Thyroid gland (tissue), 4 donors: ENCODE results near the gene ANKRD2.

Experiments
- CTCF ChIP-seq, 6 experiments: fragments of 200-600 bp in 3 of 6; fragments of 450-650 bp in 3 of 6; sonication (generic) in 3 of 6; IDR thresholded peaks; one replicate each; pipeline ENCODE4 v1.5.1; 2016 to 2019; ENCODE audit warnings: antibody characterized with exemption in 6 of 6, mild to moderate bottlenecking in 2 of 6, inconsistent platforms in 1 of 6, moderate library complexity in 1 of 6
- POLR2A ChIP-seq, 2 donors: fragments of 450-650 bp; IDR thresholded peaks; one replicate each; pipeline ENCODE4 v1.6.1; 2017; ENCODE audit warnings: antibody characterized with exemption in 2 of 2, mild to moderate bottlenecking in 2 of 2, moderate library complexity in 1 of 2

- peak in 4 of 6 experiments; percentile 31 to 47 (median 39) for TF ChIP-seq CTCF (IDR thresholded peaks at IDR 0.05)
- no peak for TF ChIP-seq POLR2A (IDR thresholded peaks at IDR 0.05)
These were observed 39.8 kb downstream of the ANKRD2 start for GRCh38 chr10:97612386-97612785.
